ENCODE results near the gene ITGB2.

The ITGB2 gene

DNA sequence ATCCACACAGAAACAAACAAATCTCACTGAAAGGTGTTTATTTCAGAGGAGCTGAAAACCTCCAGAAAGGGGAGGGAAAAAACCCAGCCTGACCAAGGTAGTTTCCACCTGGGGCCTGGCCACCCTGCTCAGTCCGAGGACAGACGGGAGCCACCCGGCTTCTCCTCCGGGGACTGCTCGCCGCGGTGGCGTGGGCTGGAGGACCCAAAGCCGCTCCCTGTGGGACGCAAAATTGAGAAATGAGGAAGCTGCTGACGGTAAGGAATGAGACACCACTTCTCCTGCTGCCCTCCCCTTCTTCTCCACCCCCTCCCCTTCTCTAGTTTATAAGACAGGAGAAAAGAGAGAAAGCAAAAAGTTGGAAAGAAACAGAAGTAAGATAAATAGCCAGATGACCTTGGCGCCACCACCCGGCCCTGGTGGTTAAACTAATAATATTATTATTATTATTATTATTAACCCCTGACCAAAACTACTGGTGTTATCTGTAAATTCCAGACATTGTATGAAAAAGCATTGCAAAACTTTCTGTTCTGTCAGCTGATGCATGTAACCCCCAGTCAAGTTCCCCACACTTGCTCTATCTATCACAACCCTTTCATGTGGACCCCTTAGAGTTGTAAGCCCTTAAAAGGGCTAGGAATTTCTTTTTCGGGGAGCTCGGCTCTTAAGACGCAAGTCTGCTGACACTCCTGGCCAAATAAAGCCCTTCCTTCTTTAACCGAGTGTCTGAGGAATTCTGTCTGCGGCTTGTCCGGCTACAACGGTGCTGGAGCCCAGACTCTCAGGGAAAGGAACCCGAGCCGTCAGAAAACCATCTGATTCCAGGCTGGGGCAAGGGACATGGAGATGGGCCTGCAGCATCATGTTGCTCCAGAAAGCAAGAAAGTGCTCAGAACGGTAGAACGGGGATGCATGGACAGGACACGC lies 12.5 kb downstream of the ITGB2 start:
- no peak for DNase-seq

DNA sequence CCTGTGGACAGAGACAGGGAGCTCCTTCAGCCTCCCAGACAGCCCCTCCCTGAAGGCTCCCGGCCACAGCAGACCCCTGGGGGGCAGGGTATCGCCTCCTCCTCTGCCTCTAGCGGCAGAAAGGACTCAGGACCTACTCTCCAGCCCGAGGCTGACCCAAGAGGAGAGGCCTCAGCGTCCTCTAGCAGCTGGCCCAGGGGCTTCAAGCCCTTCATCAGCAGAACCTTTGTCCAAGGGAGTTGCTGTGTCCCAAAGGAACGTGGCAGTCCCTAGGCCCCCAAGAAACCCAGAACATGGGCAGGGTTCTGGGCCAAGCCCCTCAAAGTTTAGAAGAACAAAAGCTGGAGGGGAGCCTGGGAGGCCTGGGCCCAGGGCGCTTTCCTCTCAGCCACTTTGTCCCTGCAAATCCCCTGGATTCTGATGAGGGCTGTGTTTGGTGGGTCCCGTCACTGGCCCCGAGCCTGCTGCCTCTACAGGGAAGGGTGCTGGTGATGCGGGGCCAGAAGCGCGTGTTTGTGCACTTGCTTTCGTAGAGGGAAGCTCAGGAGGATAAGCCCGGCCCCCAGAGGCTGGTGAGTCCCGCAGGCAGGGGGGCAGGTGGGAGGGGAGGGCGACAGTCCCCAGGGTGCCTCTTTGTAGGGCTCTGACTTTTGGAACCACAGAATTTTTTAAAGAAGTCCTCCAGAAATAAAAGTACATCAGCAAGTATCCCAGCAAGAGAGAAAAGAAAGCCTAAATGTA lies 13.3 kb downstream of the ITGB2 start:
- no peak for DNase-seq

GRCh38 chr21:44905728-44906090 lies 15.0 kb downstream of the ITGB2 start:
- DNase-seq = no peak

DNA sequence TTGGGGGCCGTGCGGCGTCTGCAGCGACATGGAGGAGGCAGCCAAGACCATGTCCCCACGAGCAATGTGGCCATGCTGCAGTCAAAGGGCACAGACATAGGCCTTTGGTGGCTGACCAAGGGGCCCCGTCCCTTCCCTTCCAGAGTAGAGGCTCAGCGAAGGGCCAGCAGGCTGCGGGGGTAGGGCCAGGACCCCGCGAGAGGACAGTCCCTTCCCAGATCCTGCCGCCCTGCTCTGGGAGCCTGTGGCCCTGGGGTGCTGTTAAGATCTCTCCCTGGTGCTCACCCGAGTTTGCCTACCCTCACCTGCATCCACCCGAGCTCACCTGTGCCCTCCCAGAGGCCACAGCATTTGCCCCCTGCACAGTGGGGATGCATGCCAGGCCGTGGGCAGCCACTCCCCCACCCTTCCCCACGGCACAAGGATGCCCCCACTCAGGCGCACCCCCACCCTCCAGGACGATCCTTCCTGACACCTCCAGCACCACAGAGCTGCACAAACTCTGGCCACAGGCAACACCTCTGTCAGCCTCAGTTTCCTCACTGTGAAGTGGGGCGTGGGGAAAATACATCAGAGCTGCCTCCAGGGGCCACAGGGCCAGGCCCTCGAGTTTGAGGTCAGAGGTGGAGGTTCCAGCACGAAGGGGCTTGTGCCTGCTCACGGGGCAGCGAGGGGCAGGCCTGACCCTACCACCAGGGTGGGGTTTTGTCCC lies 15.5 kb downstream of the ITGB2 start:
- no peak for DNase-seq

DNA sequence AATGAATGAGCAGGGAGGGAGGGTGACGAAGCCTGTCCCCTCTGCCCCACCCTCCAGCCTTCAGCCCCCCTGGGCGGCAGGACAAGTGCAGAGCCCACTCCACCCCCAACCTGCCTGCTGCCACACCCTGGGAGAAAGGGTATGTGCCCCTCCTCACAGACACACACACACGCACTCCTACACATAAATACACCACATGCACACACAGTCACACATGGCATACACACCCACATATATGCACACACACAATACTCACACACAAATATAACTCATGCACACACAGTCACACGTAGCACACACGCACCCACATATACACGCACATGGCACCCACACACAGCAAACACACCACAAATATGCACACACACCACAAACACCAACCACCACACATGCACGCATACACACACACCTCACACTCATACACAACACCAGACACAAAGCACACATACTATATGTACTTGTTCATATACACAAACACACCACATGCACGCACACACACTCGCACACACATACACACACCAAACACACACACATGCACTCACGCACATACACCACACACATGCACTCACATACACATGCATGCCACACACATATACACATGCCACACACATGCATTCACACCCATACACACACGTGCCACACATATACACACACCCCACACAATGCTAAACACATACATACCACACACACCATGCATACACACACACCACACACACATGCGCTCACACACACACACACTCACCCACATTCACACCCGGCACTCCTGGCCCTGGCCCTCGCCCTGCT lies 16.4 kb downstream of the ITGB2 start:
- no peak for DNase-seq

- DNase-seq = no peak
These were observed 17.0 kb downstream of the ITGB2 start for GRCh38 chr21:44903689-44904088.

- DNase-seq = no peak
These were observed 17.5 kb downstream of the ITGB2 start for GRCh38 chr21:44903050-44903685.

DNA sequence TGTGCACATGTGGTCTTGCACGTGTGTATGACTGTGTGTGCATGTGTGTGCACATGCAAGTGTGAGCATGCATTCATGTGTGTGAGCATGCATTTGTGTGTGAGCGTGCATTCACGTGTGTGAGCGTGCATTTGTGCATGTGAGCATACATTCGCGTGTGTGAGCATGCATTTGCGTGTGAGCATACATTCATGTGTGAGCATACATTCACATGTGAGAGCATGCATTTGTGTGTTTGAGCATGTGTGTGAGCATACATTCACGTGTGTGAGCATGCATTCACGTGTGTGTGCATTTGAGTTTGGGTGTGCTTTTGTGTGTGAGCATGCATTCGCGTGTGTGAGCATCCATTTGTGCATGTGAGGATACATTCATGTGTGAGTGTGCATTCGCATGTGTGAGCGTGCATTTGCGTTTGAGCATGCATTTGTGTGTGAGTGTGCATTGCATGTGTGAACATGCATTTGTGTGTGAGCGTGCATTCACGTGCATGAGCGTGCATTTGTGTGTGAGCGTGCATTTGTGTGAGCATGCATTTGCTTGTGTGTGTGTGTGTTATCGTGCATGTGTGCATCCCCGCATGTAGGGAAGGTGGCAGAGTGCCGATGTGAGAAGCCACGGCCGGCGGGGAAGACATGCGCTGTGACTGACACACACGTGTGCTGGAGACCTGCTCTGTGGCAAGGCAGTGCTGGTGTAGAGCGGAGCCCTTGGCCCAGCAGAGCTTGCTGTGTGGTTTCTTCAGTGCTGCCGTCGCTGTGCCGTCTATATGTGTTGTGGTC lies 18.2 kb downstream of the ITGB2 start:
- no peak for DNase-seq

GRCh38 chr21:44901391-44902074 lies 19.2 kb downstream of the ITGB2 start:
- no peak for DNase-seq

DNA sequence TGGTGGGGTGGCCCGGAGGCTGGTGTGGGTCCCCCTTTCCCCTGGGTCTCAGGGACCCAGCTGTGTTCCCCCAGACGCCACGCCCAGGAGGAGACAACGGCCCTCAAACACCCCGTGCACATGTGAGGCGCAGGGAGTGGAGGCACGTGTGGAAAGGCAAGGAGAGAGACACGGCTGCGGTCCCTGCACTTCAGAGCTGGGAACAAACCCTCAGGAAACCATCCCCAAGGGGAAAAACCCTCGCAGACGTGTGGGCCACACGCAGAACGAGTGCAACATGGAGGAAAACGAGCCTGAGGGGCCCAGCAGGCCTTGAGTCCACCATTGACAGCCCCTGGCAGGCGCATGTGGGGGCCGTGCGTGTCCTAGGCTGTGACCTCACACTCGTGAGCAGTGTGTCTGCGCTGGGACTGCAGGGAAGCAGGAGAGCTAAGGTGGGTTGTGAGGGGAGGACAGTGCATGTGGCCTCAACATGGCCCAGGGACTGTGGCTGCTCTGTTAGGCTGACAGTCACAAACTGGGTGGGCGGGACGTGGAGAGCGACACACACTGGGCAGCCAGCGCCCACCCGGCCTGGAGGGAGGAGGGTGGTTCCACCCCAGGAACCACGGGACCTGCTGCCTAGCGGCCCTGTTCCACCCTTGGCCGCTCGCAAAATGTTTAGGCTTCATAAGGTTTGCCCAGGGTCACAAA lies 20.0 kb downstream of the ITGB2 start:
- DNase-seq = no peak

DNA sequence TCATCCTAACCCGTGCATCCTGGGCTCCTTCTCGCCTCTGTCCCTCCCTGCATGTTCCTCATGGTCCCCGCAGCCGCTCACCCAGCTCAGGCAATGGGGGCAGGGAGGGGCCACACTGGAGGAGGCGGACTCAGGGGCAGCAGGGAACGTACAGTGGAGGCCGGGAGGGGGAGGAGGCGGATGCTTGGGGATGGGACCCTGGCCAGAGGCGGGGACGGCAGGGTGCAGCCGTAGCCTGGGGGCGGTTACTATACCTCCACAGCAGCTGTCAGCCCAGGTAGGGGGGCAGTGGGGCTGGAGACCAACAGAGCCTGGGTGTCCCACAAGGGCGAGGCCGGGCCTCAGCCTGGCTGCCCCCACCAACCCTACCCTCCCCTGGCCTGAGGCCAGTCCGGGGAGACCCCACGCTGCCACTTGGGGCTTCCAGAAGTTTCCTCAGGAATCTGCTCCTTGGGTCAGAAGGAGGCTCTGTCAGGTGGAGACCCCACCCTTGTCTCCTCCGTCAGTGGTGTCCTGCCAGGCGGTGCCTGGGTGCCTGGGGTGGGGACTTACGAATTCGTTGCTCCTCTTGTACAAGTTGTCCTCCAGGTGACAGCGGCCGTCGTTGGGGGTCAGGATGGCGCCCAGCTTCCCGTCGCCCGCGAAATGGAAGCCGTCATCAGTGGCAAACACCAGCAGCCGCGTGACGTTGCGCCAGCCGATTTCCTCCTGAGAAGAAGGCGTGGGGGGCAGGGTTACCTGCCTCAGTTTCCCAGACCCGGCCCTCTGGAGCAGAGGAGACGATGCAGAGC lies 20.7 kb downstream of the ITGB2 start:
- no peak for DNase-seq

- no peak for DNase-seq
These were observed 21.6 kb downstream of the ITGB2 start for GRCh38 chr21:44898851-44899767.

DNA sequence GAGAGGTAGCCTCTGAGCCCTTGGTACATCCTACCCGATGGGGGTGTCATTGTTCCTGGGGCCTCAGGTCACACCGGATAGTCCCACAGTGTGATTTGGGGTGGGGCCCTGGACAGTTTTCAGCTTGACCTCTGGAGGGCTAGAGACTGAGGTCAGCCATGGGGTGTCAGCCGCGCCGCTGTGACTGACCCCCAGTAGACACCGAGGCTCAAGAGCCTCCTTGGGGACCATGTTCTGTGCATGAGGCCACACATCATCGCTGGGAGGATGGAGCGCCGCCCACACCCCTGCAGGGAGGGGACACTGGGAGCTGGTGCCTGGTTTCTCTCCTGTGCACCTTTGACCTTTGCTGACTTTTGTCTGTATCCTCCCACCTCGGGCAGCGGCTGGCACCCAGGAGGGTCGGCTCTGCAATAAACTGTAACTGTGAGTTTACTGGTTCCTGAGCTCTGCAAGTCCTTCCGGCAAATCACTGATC lies 22.6 kb downstream of the ITGB2 start:
- no peak for DNase-seq

GRCh38 chr21:44897326-44898010 lies 23.2 kb downstream of the ITGB2 start:
- no peak for DNase-seq

GRCh38 chr21:44896561-44897286 lies 24.0 kb downstream of the ITGB2 start:
- DNase-seq = no peak

DNA sequence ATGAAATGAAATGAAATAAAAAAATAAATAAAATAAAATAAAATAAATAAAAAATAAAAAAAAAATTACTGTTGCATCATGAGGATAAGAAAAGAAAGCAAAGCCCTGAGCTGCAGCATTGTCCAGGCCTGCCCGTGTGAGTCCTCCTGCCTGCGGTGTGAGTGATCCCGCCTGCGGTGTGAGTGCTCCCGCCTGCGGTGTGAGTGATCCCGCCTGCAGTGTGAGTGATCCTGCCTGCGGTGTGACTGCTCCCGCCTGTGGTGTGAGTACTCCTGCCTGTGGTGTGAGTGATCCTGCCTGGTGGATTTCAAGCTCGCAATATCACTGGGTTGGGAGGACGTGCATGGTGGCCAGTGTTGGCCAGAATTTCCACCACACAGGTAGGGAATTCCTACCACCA lies 24.8 kb downstream of the ITGB2 start:
- no peak for DNase-seq

Data from CD4-positive, alpha-beta T cell treated with Interleukin-12 subunit alpha and Interleukin-12 subunit beta, for 1 hour (primary cell).